Measurements from ENCODE around the gene DOHH. TPM values are rescaled to one million over a fixed set of nuclear protein-coding genes. Genes with fewer than 3 reads are reported as not detected.

Gene DOHH
- total RNA-seq, 4 donors from 2014 or later = 15.3 to 59.5 (median 42.8) TPM

DNA sequence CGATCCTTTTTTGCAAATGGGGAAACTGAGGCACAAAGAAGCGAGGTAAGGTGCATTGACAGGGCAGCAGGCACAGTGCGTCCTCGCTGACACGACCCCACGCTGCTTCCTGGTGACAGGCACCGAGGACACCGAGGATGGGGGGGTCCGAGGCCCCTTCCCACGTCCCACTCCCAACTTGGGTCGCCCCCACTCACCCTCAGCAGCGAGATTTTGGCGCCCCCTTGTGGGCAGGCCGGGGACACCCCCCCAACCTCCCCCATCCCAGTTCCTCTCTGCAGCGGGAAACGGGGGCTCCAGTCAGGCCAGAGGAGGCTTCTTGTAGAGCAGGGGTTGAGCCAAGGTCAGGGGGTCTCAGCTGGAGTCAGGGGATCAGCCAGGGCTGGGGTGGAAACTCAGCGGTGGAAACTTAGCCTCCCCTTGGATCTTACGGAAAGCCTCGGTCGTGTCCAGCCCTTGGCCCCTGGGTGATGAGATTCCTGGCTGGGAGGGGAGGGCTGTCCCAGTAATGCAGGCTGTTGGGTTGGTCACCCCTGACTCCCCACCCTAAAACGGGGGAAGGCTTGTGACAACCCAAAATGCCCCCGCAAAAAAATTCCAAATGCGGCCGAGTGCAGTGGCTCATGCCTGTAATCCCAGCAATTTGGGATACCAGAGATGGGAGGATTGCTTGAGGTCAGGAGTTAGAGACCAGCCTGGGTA is 28.4 kb downstream of the DOHH start:
- intact Hi-C loops (cut with DNase I; ENCODE audit: low total_unique reads) = loop anchor here (1.0 kb wide), 2 partner anchors 145 to 167 kb away; no protein-coding TSS in a partner anchor
- Histone ChIP-seq H3K36me3 (no peaks in the 10 kb centered on the region), H3K27ac (no peak overlapping the region), H3K9me3 (no peaks in the 10 kb centered on the region), H3K4me3 (no peak overlapping the region), H3K27me3 (peaks cover 0 to 10% (median 0%) of the 10 kb centered on the region in 3 donors), H3K4me1 (no peaks in the 10 kb centered on the region)
- in situ Hi-C loops (cut with MboI; ENCODE audit: low sequenced_read_pairs in 4 of 4) = loop anchor here (5.0 to 10.0 kb wide), 2 partner anchors 145 to 147 kb away; no protein-coding TSS in a partner anchor
- no peak for TF ChIP-seq POLR2A (IDR thresholded peaks at IDR 0.05)
- TF ChIP-seq, protein P1, sequence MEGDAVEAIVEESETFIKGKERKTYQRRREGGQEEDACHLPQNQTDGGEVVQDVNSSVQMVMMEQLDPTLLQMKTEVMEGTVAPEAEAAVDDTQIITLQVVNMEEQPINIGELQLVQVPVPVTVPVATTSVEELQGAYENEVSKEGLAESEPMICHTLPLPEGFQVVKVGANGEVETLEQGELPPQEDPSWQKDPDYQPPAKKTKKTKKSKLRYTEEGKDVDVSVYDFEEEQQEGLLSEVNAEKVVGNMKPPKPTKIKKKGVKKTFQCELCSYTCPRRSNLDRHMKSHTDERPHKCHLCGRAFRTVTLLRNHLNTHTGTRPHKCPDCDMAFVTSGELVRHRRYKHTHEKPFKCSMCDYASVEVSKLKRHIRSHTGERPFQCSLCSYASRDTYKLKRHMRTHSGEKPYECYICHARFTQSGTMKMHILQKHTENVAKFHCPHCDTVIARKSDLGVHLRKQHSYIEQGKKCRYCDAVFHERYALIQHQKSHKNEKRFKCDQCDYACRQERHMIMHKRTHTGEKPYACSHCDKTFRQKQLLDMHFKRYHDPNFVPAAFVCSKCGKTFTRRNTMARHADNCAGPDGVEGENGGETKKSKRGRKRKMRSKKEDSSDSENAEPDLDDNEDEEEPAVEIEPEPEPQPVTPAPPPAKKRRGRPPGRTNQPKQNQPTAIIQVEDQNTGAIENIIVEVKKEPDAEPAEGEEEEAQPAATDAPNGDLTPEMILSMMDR (IDR thresholded peaks at IDR 0.05 in 4 of 5, conservative IDR thresholded peaks at IDR 0.05 in 1 of 5) = peak; percentile 91 to 95 (median 94)
- ATAC-seq (peak; percentile 24 to 28), DNase-seq (peak in 1 of 2 donors; percentile 39)

DNA sequence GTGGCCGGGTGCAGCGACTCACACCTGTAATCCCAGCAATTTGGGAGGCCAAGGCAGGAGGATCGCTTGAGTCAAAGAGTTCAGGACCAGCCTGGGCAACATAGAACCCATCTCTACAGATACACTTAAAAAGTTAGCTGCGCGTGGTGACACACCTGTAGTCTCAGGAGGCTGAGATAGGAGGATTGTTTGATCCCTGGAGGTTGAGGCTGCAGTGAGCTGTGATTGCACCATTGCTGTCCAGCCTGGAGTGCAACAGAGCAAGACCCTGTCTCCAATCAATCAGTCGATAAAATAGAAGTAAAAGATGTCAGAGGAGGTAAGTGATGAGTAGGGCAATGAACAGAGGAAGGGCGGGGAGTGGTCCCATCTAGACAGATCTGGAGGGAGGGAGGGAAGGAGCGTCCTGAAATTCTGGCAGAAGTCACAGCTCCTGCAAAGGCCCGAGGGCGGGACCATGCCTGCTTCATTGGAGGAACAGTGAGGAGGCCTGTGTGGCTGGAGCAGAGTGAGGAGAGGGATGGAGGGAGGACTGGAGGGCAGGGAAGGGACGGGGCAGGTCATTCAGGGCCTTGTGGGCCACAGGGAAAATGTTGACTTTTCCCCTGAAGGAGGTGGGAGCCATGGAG is 29.9 kb downstream of the DOHH start:
- DNase-seq (no peak), ATAC-seq (peak; percentile 0 to 7)
- Histone ChIP-seq H3K4me3 (no peak overlapping the region), H3K27ac (peak overlapping the region in 1 of 4 donors; percentile 38), H3K36me3 (no peaks in the 10 kb centered on the region), H3K9me3 (no peaks in the 10 kb centered on the region), H3K27me3 (peaks cover 0 to 5% (median 0%) of the 10 kb centered on the region in 3 donors), H3K4me1 (peaks cover 0 to 5% of the 10 kb centered on the region in 2 donors)
- TF ChIP-seq, protein P1 (IDR thresholded peaks at IDR 0.05 in 4 of 5, conservative IDR thresholded peaks at IDR 0.05 in 1 of 5) = no peak
- no peak for TF ChIP-seq POLR2A (IDR thresholded peaks at IDR 0.05)
- intact Hi-C loops (cut with DNase I; ENCODE audit: low total_unique reads) = no loop called here
- in situ Hi-C loops (cut with MboI; ENCODE audit: low sequenced_read_pairs in 4 of 4) = loop anchor here (5.0 to 10.0 kb wide), 2 partner anchors 143 to 146 kb away; no protein-coding TSS in a partner anchor

DNA sequence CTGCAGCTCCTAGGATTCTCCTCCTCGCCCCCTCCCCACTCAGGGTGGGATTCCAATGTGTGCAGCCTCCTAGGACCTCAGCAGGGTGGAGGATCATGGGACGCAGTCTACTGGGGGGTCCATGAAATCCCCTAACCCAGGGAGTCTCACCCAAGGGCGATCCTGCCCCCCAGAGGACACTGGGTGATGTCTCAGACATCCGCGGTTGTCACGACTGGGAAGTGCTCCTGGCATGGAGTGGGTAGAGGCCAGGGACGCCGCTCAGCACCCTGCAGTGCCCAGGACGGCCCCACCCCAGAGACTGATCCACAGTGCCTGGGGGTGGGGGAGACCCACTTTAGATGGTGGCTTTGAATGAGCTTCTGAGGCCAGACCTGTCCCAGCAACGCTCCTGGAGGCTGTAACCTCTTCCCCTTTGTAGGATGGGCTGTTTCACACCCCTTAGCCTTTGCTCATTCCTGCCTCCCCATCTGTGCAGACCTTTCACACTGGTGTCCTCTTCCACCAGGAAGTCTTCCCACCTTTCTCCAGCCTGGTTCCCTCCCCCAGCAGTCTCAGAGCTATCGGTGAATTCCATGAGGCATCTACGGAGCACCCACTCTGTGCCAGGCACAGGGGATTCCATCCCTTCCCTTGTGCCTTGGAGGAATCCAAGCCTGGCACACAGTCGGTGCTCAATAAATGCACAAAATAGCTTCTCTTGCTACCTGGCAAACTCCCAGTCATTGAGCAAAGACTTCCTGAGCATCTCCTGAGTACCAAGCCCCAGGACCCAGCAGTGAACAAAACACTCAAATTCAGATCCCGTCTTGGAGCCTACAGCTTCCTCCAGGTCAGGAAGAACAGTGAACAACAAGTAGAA is 30.6 kb downstream of the DOHH start:
- peaks cover 0 to 5% (median 0%) of the 10 kb centered on the region in 3 donors for H3K27me3 ChIP-seq
- peaks cover 0 to 5% of the 10 kb centered on the region in 2 donors for H3K4me1 ChIP-seq
- peak overlapping the region in 3 of 4 donors; percentile 21 to 38 (median 33) for H3K27ac ChIP-seq
- DNase-seq (no peak), ATAC-seq (peak; percentile 10 to 13)
- H3K4me3 ChIP-seq = no peak overlapping the region
- no peaks in the 10 kb centered on the region for H3K9me3 ChIP-seq
- in situ Hi-C loops (cut with MboI; ENCODE audit: low sequenced_read_pairs in 4 of 4) = loop anchor here (5.0 to 10.0 kb wide), 2 partner anchors 143 to 145 kb away; no protein-coding TSS in a partner anchor
- H3K36me3 ChIP-seq = no peaks in the 10 kb centered on the region
- TF ChIP-seq, protein P1 (IDR thresholded peaks at IDR 0.05 in 4 of 5, conservative IDR thresholded peaks at IDR 0.05 in 1 of 5) = no peak
- intact Hi-C loops (cut with DNase I; ENCODE audit: low total_unique reads) = no loop called here

- Histone ChIP-seq H3K4me3 (no peak overlapping the region), H3K36me3 (peaks cover 0 to 12% of the 10 kb centered on the region in 2 donors), H3K4me1 (peaks cover 0 to 8% of the 10 kb centered on the region in 2 donors), H3K27me3 (no peaks in the 10 kb centered on the region), H3K9me3 (no peaks in the 10 kb centered on the region), H3K27ac (peak overlapping the region in 1 of 4 donors; percentile 82)
- TF ChIP-seq, protein P1 (IDR thresholded peaks at IDR 0.05 in 4 of 5, conservative IDR thresholded peaks at IDR 0.05 in 1 of 5) = no peak
- no peak for TF ChIP-seq POLR2A (IDR thresholded peaks at IDR 0.05)
- in situ Hi-C loops (cut with MboI; ENCODE audit: low sequenced_read_pairs in 4 of 4) (no loop called here), intact Hi-C loops (cut with DNase I; ENCODE audit: low total_unique reads) (no loop called here)
- ATAC-seq (no peak), DNase-seq (no peak)
Measured at GRCh38 chr19:3468211-3468610, 32.3 kb downstream of the DOHH start.

Data from gastrocnemius medialis (tissue), 4 donors.